Measurements from ENCODE around the gene NT5M. TPM values are rescaled to one million over a fixed set of nuclear protein-coding genes. Genes with fewer than 3 reads are reported as not detected.

The NT5M gene
- total RNA-seq, 1 donor from 2014 or later = 2.3 TPM

- DNase-seq (ENCODE audit: low spot score) = no peak
These were observed 40.1 kb downstream of the NT5M start for GRCh38 chr17:17343160-17343735.

DNA sequence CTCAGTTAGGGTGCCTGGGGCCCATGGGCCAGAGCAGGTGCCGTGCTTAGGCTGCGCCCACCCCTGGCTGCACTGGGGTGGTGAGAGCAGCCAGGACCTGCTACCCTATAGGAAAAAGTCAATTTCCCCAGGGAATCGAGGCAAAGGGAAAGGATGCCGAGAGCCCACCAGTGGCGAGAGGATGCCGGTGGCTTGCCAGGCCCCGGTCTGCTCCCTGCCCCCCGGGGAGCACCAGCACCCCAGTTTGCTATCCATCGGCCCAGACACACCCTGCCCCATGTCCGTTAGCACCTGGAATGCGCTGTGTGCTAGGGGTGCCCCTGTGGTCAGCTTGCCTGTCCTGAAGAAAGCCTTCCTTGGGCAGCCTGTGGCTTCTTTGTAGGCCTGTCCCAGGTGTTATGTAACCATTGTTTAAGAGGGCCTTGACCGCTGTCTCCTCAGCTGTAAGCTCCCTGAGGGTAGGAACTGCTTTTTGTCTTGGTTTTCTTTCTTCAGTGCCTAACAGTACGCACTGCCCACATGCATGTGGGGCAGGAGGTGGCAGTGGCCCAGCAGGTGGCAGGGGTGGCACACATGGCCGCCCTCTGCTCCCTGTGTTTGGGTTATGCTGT, 40.8 kb downstream of the NT5M start:
- no peak for DNase-seq (ENCODE audit: low spot score)

DNA sequence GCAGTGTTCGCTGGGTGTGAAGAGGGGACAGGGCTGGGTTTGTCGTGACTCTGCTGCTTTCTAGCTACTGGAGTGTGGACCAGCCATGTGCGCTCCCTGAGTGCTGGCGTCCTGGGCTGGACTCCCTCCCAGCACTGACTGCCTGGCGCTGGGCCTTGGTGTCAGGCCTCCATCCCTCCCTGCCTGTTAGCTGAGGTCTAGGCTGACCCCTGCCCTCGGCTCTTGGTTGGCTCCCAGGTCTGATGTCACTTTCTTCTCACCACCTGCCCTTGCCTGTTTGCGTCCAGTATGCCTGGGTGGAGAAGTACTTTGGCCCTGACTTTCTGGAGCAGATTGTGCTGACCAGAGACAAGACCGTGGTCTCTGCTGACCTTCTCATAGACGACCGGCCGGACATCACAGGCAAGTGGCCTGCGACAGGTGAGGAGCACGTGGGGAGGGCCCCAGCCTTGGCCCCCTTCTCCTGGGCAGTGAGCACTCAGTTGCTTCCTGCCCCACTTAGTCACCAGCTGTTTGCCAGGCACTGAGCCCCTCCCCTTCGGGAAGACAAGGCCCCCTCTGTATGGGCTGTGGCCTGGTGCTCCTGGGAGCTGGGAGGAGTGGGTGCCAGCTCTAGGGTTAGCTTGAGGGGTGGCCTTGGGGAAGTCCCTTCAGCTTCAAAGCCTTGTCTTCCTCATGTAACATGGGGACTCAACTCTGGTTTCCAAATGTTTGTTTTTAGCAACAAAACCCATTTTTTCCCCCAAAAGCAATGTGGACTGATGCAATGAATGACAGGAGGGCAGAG, 41.5 kb downstream of the NT5M start:
- no peak for DNase-seq (ENCODE audit: low spot score)

DNA sequence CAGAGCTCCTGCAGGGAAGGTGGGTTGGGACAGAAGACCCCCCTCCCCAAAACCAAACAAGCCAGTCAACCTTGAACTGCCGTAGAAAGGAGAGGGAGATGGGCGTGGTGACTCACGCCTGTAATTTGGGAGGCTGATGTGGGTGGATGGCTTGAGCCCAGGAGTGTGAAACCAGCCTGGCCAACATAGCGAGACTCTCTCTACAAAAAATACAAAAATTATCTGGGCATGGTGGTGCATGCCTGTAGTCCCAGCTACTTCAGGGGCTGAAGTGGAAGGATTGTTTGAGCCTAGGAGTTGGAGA, 42.1 kb downstream of the NT5M start:
- no peak for DNase-seq (ENCODE audit: low spot score)

DNA sequence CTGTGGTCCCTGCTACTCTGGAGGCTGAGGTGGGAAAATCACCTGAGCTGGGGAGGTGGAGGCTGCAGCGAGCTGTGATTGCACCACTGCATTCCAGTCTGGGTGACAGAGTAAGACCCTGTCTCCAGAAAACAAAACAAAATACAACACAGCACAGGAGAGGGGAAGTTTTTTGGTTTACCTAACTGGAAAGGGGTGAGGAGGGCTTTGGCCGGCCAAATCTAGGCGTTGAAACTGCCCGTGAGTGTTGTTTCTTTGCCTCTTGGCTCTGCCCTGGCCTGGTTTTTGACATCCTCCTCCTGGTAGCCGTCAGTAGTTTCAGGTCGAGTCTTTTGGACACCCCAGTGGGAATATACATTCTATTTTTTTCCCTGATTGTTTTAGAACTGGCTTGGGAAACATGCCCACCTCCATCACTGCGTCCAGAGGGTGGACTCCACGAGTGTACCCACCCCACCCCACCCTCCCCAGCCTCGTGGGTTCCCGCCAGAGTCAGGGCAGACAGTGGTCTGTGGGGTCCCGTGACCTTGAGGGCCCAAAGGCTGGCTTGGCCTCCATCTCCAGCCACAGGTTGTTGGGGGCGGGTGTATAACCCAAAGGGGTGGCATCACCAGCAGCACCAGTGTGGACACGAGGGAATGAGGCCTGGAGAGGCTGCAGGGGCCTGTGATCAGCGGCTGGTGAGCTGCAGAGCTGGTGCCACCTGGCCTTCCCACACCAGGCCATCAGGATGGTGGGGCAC, 42.7 kb downstream of the NT5M start:
- no peak for DNase-seq (ENCODE audit: low spot score)

DNA sequence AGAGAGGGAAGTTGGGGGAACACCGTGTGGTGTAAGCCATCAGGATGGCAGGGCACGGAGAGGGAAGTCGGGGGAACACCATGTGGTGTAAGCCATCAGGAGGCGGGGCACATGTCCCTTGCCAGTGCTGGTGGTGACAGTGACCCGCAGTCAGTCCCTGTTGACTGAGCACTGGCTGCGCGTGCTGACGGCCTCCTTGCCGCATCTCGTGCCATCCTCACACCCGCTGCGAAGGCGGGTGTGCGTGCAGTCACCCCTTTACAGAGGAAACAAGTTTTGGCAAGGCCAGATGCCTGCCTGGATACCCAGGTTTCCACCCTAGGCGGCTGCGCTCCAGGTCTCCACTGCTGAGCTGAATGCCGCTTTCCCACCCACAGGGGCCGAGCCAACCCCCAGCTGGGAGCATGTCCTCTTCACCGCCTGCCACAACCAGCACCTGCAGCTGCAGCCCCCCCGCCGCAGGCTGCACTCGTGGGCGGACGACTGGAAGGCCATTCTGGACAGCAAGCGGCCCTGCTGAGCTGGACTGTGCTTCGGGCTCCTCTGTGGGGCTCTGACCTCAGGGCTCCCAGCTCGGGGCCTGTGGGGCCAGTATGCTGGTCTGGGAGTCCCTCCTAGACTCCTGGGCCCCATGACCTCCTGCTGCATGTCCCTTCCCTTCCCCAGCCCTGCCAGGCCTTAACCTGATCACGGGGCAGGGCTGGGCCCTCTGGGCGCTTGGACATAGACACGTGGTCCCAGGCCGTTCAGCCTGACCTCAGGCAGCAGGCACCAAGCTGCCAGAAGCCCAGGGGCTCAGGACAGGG, 43.5 kb downstream of the NT5M start:
- DNase-seq (ENCODE audit: low spot score) = no peak

GRCh38 chr17:17347234-17347955, 44.2 kb downstream of the NT5M start:
- DNase-seq (ENCODE audit: low spot score) = no peak

- no peak for DNase-seq (ENCODE audit: low spot score)
These were observed 45.0 kb downstream of the NT5M start for GRCh38 chr17:17347956-17348871.

GRCh38 chr17:17348872-17349723, 45.9 kb downstream of the NT5M start:
- no peak for DNase-seq (ENCODE audit: low spot score)

GRCh38 chr17:17349724-17350106, 46.5 kb downstream of the NT5M start:
- no peak for DNase-seq (ENCODE audit: low spot score)

DNA sequence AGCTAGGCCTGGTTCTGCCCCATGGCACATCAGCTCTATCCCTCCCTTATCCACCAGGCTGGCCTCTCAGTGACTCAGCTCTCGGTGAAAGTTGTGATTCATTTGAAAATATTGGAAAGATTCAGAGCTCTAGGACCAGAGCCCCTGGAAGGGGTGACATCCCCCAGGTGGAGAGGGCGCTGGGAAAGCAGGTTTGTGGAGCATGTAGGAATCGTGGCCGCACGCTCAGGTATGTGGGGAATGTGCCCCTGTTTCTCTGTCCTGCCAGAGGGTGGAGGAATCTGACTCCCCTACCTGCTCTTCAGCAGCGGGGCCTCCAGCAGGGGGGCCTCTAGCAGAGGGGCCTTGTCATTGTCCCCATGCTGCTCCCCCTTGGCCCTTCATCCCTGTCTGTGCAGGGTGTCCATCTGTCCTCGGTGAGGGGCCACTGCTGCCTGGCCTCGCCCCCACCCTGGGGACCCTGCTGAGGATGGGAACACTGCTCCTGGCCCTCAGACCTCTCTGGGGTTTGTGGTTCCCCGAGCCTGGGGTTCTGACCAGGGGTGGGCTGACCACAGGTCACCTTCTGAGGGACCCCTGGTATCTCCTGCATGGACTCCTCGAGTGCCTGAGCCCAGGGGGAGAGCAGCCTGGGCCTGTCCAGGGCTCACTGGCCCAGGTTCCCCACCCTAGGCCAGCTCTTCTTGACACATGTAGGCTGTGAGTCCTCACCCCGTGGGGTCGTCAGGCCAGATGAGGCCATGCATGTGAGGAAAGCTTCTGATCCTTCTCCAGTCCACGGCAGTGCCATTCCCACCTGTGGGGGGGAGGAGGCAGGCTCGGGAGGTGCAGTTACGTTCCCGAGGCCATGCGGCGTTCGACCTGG, 47.5 kb downstream of the NT5M start:
- no peak for DNase-seq (ENCODE audit: low spot score)

DNA sequence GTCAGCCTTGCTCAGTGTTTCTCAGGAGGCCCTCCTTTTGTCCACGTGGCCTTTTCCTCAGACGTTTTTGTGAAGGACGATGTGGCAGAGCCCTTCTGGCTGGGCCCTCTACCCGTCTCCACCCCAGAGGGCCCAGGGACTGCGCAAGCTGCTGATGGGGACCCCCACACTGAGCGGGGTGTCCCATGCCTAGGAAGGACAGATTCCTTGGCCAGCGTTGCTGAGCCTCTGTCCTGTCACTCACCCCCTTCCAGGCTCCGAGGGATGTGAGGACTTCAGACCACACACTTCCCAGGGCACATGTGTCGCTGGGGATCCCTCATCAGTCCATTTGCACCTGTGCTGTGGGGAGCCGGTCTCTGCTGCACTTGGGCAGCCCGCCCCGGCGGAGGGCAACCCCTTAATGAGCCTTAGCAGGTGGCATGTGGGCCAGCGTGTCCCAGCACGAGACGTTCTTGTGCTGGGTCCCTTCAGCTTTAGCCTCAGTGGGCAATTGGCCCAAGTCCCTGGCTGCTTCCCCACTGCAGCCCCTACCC, 48.3 kb downstream of the NT5M start:
- no peak for DNase-seq (ENCODE audit: low spot score)

DNA sequence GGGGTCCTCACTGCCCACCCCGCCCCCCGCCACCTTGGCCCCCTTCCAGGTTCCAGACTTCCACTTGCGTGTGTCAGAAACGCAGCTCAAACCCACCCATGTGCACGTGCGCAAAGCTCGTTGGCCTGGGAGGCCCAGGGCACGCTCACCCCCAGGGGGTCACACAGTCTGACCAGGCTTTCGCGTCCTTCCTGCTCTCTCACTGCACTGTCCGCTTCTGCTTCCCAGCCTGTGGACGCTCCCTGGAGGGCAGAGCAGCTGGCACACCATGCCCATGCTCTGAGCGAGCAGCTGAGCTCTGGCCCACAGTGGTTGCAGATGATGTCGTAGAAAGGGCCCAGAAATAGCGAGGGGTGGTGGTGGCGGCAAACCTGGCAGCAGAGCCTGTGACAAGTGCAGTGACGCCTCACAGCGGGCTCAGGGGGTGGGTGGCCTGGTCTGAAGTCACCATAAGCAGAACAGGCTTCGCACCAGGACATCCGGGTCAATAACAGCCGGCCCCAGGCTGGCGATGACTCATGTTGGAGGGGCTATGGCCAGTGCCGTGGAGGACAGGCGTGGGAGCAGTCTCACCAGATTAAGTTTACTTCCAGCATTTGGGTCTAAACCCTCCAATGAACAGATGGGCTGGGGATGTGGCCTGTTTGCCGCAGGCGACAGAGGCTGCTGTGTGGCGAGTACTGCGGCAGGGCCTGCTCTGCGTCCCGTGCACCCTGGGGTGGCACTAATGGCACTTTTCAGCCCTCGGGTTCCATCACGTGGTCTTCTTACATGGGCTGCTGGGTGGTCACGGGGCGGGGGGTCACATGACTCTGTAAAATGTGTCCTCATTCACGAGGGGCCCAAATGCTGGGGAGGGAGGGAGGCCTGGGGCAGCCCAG, 49.0 kb downstream of the NT5M start:
- no peak for DNase-seq (ENCODE audit: low spot score)

- DNase-seq (ENCODE audit: low spot score) = no peak
These were observed 49.9 kb downstream of the NT5M start for GRCh38 chr17:17352836-17353624.

GRCh38 chr17:17353625-17354484, 50.7 kb downstream of the NT5M start:
- no peak for DNase-seq (ENCODE audit: low spot score)

Data from ureter (tissue), 1 donor.